Measurements from ENCODE around the gene ATRN.

- no peak for TF ChIP-seq CTCF (optimal IDR thresholded peaks at IDR 0.05 in 1 of 3, IDR thresholded peaks at IDR 0.05 in 1 of 3, conservative IDR thresholded peaks at IDR 0.05 in 1 of 3; ENCODE audit: extremely low read depth in 1 of 3, insufficient read depth in 2 of 3, low read length in 3 of 3)
- TF ChIP-seq EZH2 (IDR thresholded peaks at IDR 0.05; ENCODE audit: low read length): no peak
Measured at GRCh38 chr20:3563133-3563532, 92.3 kb downstream of the ATRN start.

Measured in keratinocyte (primary cell).